HG03064 (cell line): Measurements from ENCODE around the gene NENF.
"Not testable (repeated sequence)": the region's sequence is repeated elsewhere in the genome, so short reads cannot be mapped to it uniquely, and the experiment has no call there.

ENCODE experiments used
- ATAC-seq: cut with Tn5 transposase; IDR thresholded peaks from one replicate; pipeline ENCODE4 v1.9.1; 2021; ENCODE audit warnings: low read depth; ENCODE audit not compliant: unreplicated experiment

NENF gene

GRCh38 chr1:212478467-212479025 lies 45.8 kb downstream of the NENF start:
- no peak for ATAC-seq

GRCh38 chr1:212479188-212479587 lies 46.5 kb downstream of the NENF start:
- ATAC-seq: no peak

GRCh38 chr1:212480711-212481437 lies 48.2 kb downstream of the NENF start:
- ATAC-seq: not testable (repeated sequence)

- ATAC-seq: no peak
These were observed 48.7 kb downstream of the NENF start for GRCh38 chr1:212481438-212481767.

- no peak for ATAC-seq
These were observed 49.4 kb downstream of the NENF start for GRCh38 chr1:212482006-212482636.

GRCh38 chr1:212482637-212483441 lies 50.1 kb downstream of the NENF start:
- ATAC-seq: no peak

- ATAC-seq: no peak
These were observed 52.2 kb downstream of the NENF start for GRCh38 chr1:212484701-212485570.

GRCh38 chr1:212485571-212485912 lies 52.8 kb downstream of the NENF start:
- ATAC-seq: no peak

GRCh38 chr1:212485913-212486618 lies 53.3 kb downstream of the NENF start:
- no peak for ATAC-seq

GRCh38 chr1:212486619-212486975 lies 53.9 kb downstream of the NENF start:
- ATAC-seq: no peak

GRCh38 chr1:212487286-212487685 lies 54.6 kb downstream of the NENF start:
- ATAC-seq: no peak

- ATAC-seq: no peak
These were observed 55.2 kb downstream of the NENF start for GRCh38 chr1:212487774-212488435.

GRCh38 chr1:212488436-212489283 lies 55.9 kb downstream of the NENF start:
- ATAC-seq: peak; percentile 55

- ATAC-seq: no peak
These were observed 56.7 kb downstream of the NENF start for GRCh38 chr1:212489284-212489859.

GRCh38 chr1:212490276-212490675 lies 57.6 kb downstream of the NENF start:
- no peak for ATAC-seq

- ATAC-seq: no peak
These were observed 58.7 kb downstream of the NENF start for GRCh38 chr1:212491454-212491853.
